ENCODE data around the gene DNAJB9. TPM values are rescaled to one million over a fixed set of nuclear protein-coding genes. Genes with fewer than 3 reads are reported as not detected.

Gene DNAJB9
- total and polyA plus RNA-seq, 2 experiments from 2014 or later, result 33.8 to 39.3 TPM

- Histone ChIP-seq H3K4me3 (no peak overlapping the region), H3K4me1 (ENCODE audit: insufficient read depth) (no peaks in the 10 kb centered on the region), H3K27ac (no peak overlapping the region), H4K20me1 (ENCODE audit: insufficient read depth) (no peaks in the 10 kb centered on the region), H3K4me2 (ENCODE audit: unreplicated experiment) (no peak overlapping the region), H3F3A (ENCODE audit: insufficient read depth) (no peaks in the 10 kb centered on the region), H2AFZ (no peak overlapping the region), H3K9ac (no peak overlapping the region), H3K9me2 (ENCODE audit: insufficient read depth) (no peaks in the 10 kb centered on the region), H3K79me2 (ENCODE audit: insufficient read depth) (no peaks in the 10 kb centered on the region), H3K9me3 (ENCODE audit: low read depth) (no peaks in the 10 kb centered on the region), H3K36me3 (ENCODE audit: low read depth) (no peaks in the 10 kb centered on the region), H3K27me3 (replicated peaks; ENCODE audit: insufficient read depth) (0 out of 2 replicates have a peak, but pooled peaks cover 4% of the 10 kb centered on the region)
- 62 to 71% methylated on average over 4 of the region's 4 CpGs for WGBS, 2 experiments (ENCODE audit: low coverage in 1 of 2, low lambda C conversion rate in 2 of 2, missing lambda C conversion rate in 2 of 2)
- TF ChIP-seq EZH2phosphoT487 (IDR thresholded peaks at IDR 0.05; ENCODE audit: insufficient read depth, low read depth) (no peak), EZH2 (IDR thresholded peaks at IDR 0.05; ENCODE audit: insufficient read depth, poor library complexity, severe bottlenecking) (no peak)
- DNase-seq, result no peak
- in situ Hi-C loops (cut with MboI), result no loop called here
Measured at GRCh38 chr7:108581655-108582491, 12.2 kb downstream of the DNAJB9 start.

- H3K9ac ChIP-seq, result no peak overlapping the region
- H3K9me3 ChIP-seq (ENCODE audit: low read depth), result no peaks in the 10 kb centered on the region
- no peaks in the 10 kb centered on the region for H3K79me2 ChIP-seq (ENCODE audit: insufficient read depth)
- no peak for DNase-seq
- H3K4me1 ChIP-seq (ENCODE audit: insufficient read depth), result no peaks in the 10 kb centered on the region
- H3F3A ChIP-seq (ENCODE audit: insufficient read depth), result no peaks in the 10 kb centered on the region
- WGBS, 2 experiments (ENCODE audit: low coverage in 1 of 2, low lambda C conversion rate in 2 of 2, missing lambda C conversion rate in 2 of 2), result 90 to 94% methylated on average over 1 of the region's 1 CpG
- in situ Hi-C loops (cut with MboI), result no loop called here
- H2AFZ ChIP-seq, result no peak overlapping the region
- H3K9me2 ChIP-seq (ENCODE audit: insufficient read depth), result no peaks in the 10 kb centered on the region
- H3K27ac ChIP-seq, result no peak overlapping the region
- no peak overlapping the region for H3K4me3 ChIP-seq
- H3K4me2 ChIP-seq (ENCODE audit: unreplicated experiment), result no peak overlapping the region
- 0 out of 2 replicates have a peak, but pooled peaks cover 4% of the 10 kb centered on the region for H3K27me3 ChIP-seq (replicated peaks; ENCODE audit: insufficient read depth)
- no peaks in the 10 kb centered on the region for H4K20me1 ChIP-seq (ENCODE audit: insufficient read depth)
- no peak for TF ChIP-seq EZH2 (IDR thresholded peaks at IDR 0.05; ENCODE audit: insufficient read depth, poor library complexity, severe bottlenecking)
- TF ChIP-seq EZH2phosphoT487 (IDR thresholded peaks at IDR 0.05; ENCODE audit: insufficient read depth, low read depth), result no peak
- H3K36me3 ChIP-seq (ENCODE audit: low read depth), result no peaks in the 10 kb centered on the region
Measured at GRCh38 chr7:108584211-108584610, 14.5 kb downstream of the DNAJB9 start.

GRCh38 chr7:108585843-108586242, 16.2 kb downstream of the DNAJB9 start:
- Histone ChIP-seq H2AFZ (no peak overlapping the region), H3K79me2 (ENCODE audit: insufficient read depth) (no peaks in the 10 kb centered on the region), H3F3A (ENCODE audit: insufficient read depth) (no peaks in the 10 kb centered on the region), H3K9me3 (ENCODE audit: low read depth) (no peaks in the 10 kb centered on the region), H3K36me3 (ENCODE audit: low read depth) (no peaks in the 10 kb centered on the region), H3K27ac (no peak overlapping the region), H3K4me1 (ENCODE audit: insufficient read depth) (no peaks in the 10 kb centered on the region), H3K27me3 (replicated peaks; ENCODE audit: insufficient read depth) (0 out of 2 replicates have a peak, but pooled peaks cover 4% of the 10 kb centered on the region), H3K4me3 (no peak overlapping the region), H3K9me2 (ENCODE audit: insufficient read depth) (no peaks in the 10 kb centered on the region), H4K20me1 (ENCODE audit: insufficient read depth) (no peaks in the 10 kb centered on the region), H3K4me2 (ENCODE audit: unreplicated experiment) (no peak overlapping the region), H3K9ac (no peak overlapping the region)
- in situ Hi-C loops (cut with MboI), result no loop called here
- WGBS, 2 experiments (ENCODE audit: low coverage in 1 of 2, low lambda C conversion rate in 2 of 2, missing lambda C conversion rate in 2 of 2), result 40 to 42% methylated on average over 2 of the region's 2 CpGs
- DNase-seq, result no peak
- TF ChIP-seq EZH2phosphoT487 (IDR thresholded peaks at IDR 0.05; ENCODE audit: insufficient read depth, low read depth), result no peak
- TF ChIP-seq EZH2 (IDR thresholded peaks at IDR 0.05; ENCODE audit: insufficient read depth, poor library complexity, severe bottlenecking), result no peak

- no peak for DNase-seq
- Histone ChIP-seq H3K27me3 (replicated peaks; ENCODE audit: insufficient read depth) (0 out of 2 replicates have a peak, but pooled peaks cover 4% of the 10 kb centered on the region), H3K9me3 (ENCODE audit: low read depth) (no peaks in the 10 kb centered on the region), H3K27ac (no peak overlapping the region), H3K9me2 (ENCODE audit: insufficient read depth) (no peaks in the 10 kb centered on the region), H2AFZ (no peak overlapping the region), H3K36me3 (ENCODE audit: low read depth) (no peaks in the 10 kb centered on the region), H3F3A (ENCODE audit: insufficient read depth) (no peaks in the 10 kb centered on the region), H3K9ac (no peak overlapping the region), H3K4me2 (ENCODE audit: unreplicated experiment) (no peak overlapping the region), H3K4me3 (no peak overlapping the region), H3K4me1 (ENCODE audit: insufficient read depth) (no peaks in the 10 kb centered on the region), H4K20me1 (ENCODE audit: insufficient read depth) (no peaks in the 10 kb centered on the region), H3K79me2 (ENCODE audit: insufficient read depth) (no peaks in the 10 kb centered on the region)
- in situ Hi-C loops (cut with MboI), result no loop called here
- WGBS, 2 experiments (ENCODE audit: low coverage in 1 of 2, low lambda C conversion rate in 2 of 2, missing lambda C conversion rate in 2 of 2), result 67 to 69% methylated on average over 2 of the region's 3 CpGs
- TF ChIP-seq EZH2phosphoT487 (IDR thresholded peaks at IDR 0.05; ENCODE audit: insufficient read depth, low read depth), result no peak
- no peak for TF ChIP-seq EZH2 (IDR thresholded peaks at IDR 0.05; ENCODE audit: insufficient read depth, poor library complexity, severe bottlenecking)
Measured at GRCh38 chr7:108586274-108586710, 16.6 kb downstream of the DNAJB9 start.

All from GM23248 (cell line).